ENCODE measurements around the gene DPH6.
"Not testable (repeated sequence)": the region's sequence is repeated elsewhere in the genome, so short reads cannot be mapped to it uniquely, and the experiment has no call there.

The DPH6 gene

DNA sequence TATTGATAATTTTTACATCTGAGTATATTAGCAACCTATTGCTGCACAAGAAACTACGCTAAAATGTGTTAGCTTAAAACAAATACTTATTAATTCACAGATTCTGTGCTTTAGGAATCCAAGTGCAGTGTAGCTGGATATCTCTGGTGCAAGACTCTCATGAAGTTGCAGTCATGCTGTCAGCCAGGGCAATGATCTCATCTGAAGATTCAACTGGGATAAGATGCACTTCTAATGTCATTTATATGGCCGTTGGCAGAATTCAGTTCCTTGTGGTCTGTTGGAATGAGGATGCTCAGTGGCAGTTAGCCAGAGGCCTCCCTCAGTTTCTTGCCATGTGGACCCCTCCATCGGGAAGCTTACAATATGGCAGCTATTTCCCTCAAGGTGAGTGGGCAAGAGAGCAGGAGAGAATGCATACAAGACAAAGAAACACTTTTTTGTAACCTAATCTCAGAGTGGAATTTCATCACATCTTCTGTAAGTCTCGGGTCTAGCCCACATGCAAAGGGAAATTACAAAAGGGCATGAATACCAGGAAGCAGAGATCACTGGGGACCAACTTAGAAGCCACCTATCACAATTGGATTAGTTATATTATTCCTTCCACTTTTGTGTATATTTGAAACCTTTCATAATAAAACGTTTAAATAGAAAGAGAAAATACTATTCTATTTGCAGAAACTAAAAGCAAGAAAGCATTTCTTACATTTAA lies 61.6 kb downstream of the DPH6 start:
- DNase-seq = no peak

DNA sequence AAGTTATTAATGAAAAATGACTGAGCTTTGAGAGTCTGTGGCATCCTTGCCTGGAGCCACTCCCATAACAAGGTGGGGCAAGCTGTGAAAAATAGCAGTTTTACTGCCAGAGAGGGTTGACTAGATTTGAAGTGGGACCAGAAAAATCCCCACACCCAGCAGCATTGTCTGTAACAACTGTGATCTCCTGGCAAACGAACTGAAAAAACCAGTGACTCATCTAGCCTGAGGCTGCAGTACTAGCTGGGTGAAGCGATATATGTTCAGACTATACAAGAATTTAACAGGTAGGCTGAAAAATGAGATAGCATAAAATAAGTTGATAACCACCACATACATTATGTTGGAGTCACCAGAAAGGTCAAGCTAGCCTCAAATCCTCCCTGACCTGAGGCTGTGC lies 64.0 kb downstream of the DPH6 start:
- no peak for DNase-seq

DNA sequence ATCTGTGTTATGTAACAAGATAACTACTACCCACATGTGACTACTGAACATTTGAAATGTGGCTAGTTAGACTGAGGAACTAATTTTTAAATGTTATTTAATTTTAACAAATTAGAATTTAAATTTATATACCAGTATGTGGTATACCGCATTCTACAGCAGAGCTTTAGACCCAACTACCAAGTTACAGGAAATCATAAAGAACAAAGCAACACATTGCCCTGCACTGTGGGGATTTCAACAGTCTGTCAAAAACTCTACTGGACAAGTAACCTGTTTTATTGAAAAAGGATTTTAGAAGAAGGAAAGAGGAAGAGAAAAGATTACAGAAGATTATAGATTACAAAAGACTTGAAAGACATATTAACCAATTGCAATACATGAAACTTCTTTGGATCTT lies 64.9 kb downstream of the DPH6 start:
- no peak for DNase-seq

DNA sequence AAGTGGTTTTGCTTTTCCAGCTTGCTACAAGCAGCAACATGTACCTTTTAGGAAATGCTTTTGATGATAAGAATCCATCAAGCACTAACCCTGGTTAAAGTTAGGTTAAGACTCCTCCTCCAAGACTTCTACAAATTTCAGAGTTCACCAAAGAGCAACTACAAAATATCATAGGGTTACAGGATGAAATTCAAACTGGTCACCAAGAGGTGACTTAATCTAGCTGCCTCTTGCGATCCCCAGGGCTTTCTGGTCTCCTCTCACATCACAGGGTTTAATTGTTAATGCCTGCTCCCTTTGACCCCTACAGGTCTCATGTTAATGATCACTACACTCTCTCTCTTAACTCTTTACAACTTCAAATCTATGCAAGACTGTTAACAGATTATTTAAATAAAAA lies 66.5 kb downstream of the DPH6 start:
- DNase-seq = no peak

DNA sequence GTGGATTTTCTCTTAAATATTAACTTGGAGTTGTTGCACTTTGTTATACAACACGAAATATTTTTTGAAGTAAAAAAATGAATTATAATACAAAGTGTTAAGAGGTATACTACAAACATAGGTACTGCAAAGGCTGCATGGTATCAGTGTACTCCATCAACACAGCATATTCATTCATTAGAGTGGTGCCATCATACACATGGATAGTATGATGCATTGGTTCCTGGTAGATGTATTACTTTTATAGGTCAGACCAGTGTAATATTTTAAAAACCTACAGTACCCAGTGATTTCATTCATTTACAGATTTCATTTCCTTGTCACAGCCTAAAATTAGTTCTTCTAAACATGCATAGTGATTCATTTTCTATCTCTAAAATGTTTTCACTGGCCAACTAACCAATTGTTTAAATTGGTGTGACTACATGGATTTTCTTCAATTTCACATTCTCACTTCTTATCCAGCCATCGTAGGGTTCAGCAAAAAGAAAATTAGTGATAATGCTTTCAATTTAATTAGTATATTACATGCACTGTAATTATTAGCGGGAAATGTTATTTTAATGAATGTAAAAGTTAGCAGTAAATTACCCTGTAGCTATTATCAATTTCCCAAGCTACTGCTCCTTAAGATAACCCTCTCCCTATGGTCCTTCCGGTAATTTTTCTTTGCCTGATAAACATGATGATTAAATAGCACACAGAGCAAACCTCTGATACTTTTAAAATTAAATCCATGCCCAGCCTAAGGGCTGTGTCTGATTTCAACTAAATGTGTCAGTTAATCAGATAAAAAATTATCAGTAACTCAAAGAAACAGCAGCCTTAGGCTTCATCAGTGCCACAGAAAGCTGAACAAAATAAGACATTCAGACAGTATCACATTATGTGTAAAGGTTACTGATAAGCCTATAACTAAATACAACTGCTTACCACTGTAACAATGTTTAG lies 68.4 kb downstream of the DPH6 start:
- no peak for DNase-seq

DNA sequence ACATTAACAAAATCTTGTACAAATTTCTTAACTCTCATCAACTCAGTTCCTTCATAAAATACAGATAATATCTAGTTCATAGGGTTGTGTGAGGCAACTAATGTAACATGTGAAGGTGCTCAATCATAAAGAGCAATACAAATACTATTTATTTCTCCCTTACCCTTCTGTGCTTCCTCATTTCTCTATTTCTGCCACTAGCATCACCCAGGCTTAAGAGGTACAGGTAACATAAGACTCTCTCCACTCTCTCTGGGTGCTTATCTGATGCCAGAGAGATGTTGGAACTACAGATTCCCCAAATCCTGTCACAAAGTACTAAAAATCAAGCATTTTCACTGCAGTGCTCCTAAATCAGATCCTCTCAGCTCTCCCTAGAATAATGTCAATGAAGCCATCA lies 74.9 kb downstream of the DPH6 start:
- DNase-seq = no peak

DNA sequence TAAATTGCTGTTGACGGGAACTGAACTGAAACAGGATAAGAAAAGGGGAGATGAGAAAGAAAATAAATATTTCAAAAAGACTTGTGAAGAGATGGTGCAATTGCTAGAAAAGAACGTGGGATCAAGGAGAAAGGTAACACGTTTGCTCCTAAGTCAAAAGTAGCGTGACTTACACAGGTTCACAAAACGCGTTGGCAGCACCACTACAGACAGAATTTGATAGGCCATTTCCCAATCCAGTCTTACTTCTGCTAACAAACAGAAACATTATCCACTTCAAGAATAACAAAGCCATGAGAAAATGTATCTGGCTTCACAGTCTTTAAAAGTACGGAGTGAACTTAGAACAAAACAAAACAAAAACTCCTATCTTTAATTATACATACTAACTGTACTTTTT lies 75.5 kb downstream of the DPH6 start:
- no peak for DNase-seq

DNA sequence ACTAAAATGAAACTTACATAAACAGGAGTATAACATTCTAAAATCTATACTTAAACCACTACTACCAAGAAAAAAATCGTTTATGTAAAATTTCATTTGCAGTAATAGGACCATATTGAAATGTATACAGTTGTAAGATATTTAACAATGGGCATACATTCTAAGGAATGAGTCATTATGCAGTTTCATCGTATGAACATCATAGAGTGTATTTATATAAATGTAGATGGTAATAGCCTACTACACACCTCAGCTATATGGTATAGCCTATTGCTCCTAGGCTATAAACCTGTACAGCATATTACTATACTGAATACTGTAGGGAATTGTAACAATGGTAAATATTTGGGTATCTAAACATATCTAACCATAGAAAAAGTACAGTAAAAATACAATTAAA lies 79.5 kb downstream of the DPH6 start:
- no peak for DNase-seq

DNA sequence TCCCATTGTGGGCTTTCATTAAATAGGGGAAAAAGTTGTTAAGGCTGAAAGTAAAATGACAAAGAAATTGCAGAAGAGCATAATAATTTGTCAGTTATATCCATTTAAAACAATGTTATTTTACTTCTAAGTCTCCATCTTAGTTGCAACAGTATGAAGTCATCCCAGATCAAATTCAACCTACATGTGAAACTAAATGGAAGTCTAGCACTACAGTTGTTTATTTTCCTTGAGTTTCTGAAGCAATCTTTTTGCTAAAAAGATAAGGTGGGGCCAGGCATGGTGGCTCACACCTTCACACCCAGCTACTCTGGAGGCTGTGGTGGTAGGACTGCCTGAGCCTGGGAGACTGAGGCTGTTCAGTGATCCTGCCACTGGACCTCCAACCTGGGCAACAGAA lies 80.2 kb downstream of the DPH6 start:
- no peak for DNase-seq

DNA sequence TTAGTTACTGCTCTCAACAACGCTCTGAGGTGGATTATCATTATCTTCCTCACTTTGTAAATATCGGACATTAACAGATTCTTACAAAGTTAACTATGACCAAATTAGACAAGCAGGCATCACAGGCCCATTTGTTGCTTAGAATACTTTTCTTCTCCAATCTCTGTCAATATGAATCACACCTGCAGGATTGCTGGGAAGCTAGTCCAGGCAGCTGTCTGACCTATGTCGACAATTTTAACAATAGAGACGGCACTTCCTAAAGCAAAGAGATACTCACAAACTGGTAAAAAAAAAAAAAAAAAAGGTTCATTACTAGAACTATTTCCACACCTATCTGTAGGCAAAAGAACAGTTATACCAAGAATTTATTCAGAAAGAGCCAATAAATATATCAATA lies 85.3 kb downstream of the DPH6 start:
- no peak for DNase-seq

DNA sequence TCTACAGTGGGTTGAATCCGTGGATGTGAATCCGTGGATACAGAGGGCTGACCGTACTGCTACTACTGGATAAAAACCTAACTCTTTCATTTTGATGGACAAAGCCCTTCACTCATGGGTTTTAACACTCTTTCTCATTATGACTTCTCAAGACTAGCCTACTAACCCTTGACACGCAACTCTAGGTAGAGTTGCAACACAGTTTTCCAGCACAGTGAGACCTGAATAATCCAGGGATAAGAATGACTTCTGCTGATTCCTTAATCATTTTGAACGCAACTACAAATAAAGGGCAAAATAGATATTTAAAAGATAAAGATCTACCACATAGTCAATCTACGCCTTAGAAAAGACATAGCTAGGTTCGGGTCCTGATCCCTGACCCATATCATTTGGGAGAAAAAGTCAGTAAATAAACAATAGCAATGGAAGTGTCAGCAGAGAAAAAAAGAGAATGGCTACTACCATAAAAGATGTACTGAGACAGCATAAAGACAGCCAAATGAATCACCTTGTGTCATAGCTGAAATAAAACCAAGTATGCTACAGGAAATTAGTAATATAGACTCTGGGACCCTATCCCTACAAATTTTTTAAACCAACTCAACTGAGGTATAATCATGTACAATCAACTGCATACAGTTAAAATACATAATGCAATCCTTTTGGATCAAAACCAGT lies 87.6 kb downstream of the DPH6 start:
- no peak for DNase-seq

DNA sequence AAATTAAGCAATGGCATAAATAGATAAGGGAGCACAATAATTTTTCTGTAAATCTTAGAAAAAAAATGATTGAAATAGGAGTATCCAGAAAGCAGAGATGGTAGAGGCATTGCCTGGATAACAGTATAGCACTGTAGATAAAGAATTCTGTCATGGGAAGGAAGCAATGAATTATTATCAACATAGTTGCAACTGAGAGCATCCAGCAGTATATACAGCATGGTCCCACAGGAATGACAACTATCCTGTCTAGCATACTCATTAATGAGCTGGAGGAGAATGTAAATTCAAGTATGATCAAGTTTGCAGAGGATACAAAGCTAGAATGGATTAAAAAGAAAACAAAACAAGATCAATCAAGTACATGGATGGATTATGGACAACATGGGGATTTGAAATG lies 90.8 kb downstream of the DPH6 start:
- no peak for DNase-seq

DNA sequence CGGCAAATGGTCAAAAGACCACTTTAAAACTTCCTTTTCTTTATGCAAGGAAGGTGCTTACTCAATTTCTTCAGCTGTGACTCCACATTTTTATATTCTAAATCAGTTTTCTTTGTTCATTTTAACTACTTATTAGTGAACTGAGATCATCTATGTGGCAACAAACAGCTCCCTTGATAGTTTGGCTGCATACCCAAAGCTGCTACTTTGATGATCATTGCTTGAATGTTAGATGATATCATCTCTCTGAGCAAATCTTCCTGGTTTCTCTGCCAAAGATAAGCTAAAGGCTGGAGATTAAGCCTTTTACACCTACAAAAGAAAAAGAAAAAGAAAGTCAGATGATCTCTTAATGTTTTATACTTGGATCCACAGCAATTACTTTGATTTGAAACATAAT lies 95.5 kb downstream of the DPH6 start:
- no peak for DNase-seq

DNA sequence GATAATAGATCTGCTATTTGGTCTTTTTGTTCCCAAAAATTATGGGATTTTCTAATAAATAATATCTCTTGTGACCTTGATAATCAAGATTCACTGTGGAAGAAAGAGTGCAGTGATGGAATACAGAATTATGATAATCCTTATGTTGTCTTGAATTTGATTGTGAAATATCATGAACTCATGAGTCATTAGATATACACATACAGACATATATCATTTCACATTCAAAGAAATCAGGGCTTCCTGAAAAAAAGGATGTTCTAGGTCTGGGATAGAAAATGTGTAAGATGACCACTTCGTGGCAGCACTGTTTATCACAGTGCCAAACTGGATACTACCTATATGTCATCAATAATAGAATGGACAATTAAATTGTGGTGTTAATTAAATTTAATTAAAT lies 97.7 kb downstream of the DPH6 start:
- no peak for DNase-seq

DNA sequence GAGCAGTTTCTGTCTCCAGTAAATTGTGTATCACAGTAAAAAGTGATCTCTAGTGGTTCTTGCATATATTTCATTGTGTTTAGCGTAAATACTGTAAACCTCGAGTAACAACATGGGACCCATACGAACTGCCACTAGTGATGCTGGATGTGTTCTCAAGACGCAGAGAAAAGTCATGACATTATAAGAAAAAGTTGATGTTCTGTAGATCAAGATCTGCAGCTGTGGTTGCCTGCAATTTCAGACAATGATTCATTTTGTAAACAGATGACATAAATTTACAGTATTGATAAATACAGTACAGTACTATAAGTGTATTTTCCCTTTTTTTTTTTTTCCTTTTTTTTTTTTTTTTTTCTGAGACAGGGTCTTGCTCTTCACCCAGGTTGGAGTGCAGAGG lies 100.1 kb downstream of the DPH6 start:
- peak in 1 of 5 experiments; percentile 31 for DNase-seq

DNA sequence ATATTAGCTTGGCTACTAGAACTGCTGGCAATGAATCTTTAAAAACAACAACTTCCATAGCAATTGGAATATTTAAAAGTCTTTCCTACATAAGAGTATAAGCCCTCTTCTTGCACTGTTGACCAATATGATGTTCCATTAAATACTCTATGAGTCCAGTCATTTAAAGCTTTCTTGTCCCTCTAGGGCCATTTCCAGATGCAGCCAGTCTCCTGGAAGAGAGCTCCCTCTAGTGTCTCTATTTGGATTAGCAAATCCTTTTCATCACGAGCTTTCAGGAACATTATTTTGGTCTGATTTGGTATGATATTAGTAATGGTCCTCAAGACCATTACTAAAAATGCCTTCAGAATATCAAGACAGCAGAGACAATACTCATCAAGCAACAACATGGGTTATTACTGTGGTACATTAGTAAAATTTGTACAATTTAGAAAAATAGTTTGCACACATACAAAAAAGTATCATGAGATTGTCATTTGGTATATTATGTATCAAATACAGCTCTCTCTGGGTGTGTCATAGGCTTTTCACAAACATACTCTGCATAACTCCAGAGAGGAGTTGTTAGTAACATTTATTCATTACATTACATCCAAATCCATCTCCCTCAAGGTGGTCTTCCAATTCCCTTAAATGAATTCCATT lies 101.3 kb downstream of the DPH6 start:
- DNase-seq = peak in 1 of 5 experiments; percentile 27

DNA sequence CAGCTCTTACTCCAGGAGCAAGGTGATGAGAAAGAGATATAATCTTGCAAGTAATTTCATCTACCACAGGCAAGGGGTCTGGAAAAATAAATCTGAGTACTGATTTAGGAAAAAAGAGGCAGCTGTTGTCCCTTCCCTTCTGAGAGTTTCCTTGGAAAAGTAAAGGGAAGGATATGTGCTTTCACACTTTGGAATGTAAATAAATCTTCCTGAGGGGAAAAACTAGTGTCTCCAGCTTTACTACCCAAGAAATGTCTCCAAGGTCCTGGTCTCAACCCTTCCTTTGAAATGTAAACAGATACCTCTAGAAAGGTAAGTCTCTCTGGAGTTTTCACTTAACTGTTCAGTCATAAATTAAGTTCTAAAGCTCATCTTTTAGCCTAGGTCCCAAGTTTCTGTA lies 102.6 kb downstream of the DPH6 start:
- DNase-seq = no peak

DNA sequence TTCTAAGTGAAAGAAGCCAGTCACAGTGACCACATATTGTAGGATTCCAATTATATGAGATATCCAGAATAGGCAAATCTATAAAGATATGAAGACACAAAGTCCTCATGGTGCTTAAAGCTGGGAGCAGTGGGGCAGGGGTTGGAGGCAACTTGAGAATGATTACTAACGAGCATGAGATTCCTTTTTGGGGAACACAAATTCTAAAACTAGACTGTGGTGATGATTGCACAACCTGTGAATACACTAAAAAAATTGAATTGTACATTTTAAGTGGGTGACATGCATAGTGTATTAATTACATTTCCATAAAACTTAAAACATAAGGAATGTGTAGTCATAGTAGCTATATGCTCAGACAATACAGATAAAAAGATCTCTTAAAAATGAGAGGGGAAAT lies 103.2 kb downstream of the DPH6 start:
- DNase-seq = no peak

DNA sequence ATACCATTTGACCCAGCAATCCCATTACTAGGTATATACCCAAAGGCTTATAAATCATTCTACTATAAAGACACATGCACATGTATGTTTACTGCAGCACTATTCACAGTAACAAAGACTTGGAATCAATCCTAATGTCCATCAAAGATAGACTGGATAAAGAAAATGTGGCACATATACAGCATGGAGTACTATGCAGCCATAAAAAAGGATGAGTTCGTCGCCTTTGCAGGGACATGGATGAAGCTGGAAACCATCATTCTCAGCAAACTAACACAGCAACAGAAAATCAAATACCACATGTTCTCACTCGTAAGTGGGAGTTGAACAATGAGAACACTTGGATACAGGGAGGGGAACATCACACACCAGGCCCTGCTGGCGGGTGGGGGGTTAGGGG lies 104.7 kb downstream of the DPH6 start:
- DNase-seq = not testable (repeated sequence)

DNA sequence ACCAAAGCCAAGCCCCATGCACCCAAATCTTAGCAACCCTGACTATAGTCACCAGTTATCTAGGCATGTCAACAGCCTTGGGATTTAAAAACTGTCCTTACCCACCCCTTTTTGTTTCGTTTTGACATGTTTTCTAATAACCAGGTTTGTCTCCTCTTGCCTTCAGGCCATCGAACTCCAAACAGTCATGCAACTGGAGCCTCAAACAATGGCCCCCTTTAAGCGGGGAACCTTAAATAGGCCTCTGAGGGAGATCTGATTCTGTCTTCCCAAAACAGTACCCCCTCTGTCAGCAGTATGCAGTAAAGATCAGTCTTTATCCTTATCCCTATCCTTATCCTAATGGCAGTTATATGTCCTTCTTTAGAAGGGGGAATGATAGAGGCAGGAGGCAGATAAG lies 105.7 kb downstream of the DPH6 start:
- DNase-seq = no peak

DNA sequence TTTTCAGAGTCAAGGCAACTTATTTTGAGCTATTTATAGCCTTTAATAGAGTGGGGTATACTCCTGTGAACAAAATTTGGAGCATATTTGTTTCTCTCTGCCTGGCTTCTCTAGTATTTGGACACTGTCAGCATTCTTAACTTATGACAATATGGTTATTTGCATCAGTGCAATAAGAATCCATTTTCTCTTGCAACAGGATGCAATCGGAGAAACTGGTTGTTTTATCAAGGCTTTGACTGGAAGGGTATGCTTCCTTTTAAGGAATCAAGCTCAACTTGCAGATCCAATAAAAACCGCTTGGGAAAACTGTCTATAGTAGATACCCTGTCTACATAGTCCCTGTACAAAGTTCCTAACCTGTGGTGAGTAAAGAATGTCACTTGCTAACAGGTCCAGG lies 106.7 kb downstream of the DPH6 start:
- no peak for DNase-seq

DNA sequence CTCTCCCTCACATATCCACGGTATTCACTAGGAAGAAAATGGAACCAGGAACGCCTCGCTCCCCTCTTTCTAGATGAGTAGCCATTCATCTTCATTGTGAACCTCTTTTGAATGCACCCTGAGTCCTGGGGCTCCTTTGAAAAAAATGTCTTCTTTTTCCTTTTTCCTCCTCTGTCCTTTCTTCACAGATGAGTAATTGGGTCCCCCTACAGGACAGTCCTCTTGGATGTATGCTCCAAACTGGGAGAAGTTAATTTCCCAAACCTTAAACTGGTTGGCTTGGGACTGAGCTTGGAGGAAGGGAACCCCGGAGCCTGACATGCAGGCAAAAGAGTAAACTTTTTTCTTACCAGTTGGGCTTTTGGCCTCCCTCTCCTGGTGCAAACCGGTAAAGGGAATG lies 108.8 kb downstream of the DPH6 start:
- DNase-seq = no peak

DNA sequence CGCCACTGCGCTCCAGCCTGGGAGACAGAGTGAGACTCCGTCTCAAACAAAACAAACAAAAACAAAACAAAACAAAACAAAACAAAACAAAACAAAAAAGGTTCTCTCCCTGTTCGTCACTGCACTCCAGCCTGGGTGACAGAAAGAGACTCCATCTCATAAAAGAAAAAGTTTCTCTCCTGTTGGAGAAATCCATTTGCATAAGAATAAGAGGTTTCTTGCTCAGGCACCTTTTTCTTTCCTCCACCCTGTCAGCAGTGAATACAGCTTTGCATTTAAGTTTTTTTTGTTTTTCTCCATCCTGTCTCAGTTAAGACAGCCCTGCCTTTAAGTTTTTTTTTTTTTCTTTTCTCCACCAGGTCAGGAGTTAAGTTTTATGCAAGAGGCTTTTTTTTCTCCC lies 109.5 kb downstream of the DPH6 start:
- DNase-seq = no peak
